SU-DHL-6 (cell line): ENCODE data around the gene ADAMTS15.

Source experiments
- EZH2phosphoT487 ChIP-seq: fragments of 200-600 bp; sonication (generic), shearing (Covaris generic); conservative IDR thresholded peaks from 2 replicates; pipeline ENCODE4 v1.6.1; 2018; ENCODE audit warnings: mild to moderate bottlenecking, antibody characterized with exemption, low read length, moderate library complexity, mixed read lengths
- TF ChIP-seq, protein P1 (sequence below): fragments of 200-600 bp; sonication (generic); IDR thresholded peaks from one replicate; pipeline ENCODE4 v1.5.1; 2017; ENCODE audit warnings: antibody characterized with exemption, mild to moderate bottlenecking, low read length, moderate library complexity; ENCODE audit not compliant: insufficient read depth, poor library complexity, severe bottlenecking

DNA sequence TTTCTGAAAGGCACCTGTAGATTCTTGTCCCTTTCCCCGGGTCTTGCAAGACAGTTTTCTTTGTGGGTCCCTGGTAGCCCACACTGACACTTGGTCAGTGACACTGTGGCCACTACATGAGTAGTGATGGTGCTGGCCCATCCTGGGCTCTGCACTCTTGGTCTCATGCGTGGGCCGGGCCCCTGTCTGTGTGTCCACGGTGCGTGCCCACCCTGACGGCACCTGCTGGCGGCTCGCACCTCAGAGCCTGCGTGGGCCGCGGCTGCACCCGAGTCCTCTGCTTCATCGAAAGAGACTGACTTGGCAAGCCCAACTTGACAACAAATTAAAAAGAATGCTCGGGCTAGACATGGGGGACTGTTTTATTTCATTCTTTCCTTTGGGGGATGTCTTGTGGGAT, 37.5 kb downstream of the ADAMTS15 start:
- TF ChIP-seq, protein P1, sequence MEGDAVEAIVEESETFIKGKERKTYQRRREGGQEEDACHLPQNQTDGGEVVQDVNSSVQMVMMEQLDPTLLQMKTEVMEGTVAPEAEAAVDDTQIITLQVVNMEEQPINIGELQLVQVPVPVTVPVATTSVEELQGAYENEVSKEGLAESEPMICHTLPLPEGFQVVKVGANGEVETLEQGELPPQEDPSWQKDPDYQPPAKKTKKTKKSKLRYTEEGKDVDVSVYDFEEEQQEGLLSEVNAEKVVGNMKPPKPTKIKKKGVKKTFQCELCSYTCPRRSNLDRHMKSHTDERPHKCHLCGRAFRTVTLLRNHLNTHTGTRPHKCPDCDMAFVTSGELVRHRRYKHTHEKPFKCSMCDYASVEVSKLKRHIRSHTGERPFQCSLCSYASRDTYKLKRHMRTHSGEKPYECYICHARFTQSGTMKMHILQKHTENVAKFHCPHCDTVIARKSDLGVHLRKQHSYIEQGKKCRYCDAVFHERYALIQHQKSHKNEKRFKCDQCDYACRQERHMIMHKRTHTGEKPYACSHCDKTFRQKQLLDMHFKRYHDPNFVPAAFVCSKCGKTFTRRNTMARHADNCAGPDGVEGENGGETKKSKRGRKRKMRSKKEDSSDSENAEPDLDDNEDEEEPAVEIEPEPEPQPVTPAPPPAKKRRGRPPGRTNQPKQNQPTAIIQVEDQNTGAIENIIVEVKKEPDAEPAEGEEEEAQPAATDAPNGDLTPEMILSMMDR, result no peak
- no peak for TF ChIP-seq EZH2phosphoT487
